Lower leg skin (tissue), 4 donors: ENCODE data around the gene GALNT7. TPM values are rescaled to one million over a fixed set of nuclear protein-coding genes. Genes with fewer than 3 reads are reported as not detected.

ENCODE experiments used
- DNase-seq, 2 donors: peaks; one replicate each; pipeline ENCODE4 v3.0.0-alpha.2; 2019; ENCODE audit warnings: low spot score in 2 of 2
- H3K4me3 ChIP-seq: fragments of 200-600 bp; sonication (generic); 2 replicates; pipeline ENCODE4 v1.5.1; 2017; ENCODE audit warnings: mild to moderate bottlenecking, low read depth; ENCODE audit not compliant: poor library complexity, severe bottlenecking
- CTCF ChIP-seq, 3 donors: fragments of 450-650 bp; IDR thresholded peaks; one replicate each; pipeline ENCODE4 v1.5.1; 2016; ENCODE audit warnings: antibody characterized with exemption in 3 of 3, mild to moderate bottlenecking in 3 of 3, moderate library complexity in 2 of 3
- POLR2A ChIP-seq, 2 donors: fragments of 450-650 bp; IDR thresholded peaks; one replicate each; pipeline ENCODE4 v1.6.1; 2016 to 2017; ENCODE audit warnings: antibody characterized with exemption in 2 of 2, mild to moderate bottlenecking in 1 of 2, moderate library complexity in 1 of 2
- WGBS, 2 donors: methylation state at CpG; one replicate each; pipeline ENCODE4 v1.1.5; 2018; 5-methylcytosine and 5-hydroxymethylcytosine counted together
- intact Hi-C: fragments of 100-400 bp; cut with DNase I; formaldehyde crosslinking; loops from one replicate; pipeline ENCODE4 v1.15.0; 2023; ENCODE audit warnings: low total_unique reads
- total RNA-seq, 4 donors: library from RNA; depleted of rRNA; stranded (reverse); fragments of >200 nt; gene quantifications; one replicate each; pipeline ENCODE4 v1.1.0, GENCODE V29; 2016

GALNT7 gene
- total RNA-seq, 4 donors from 2014 or later: 2.3 to 14.0 (median 12.5) TPM

- H3K4me3 ChIP-seq: no peak overlapping the region
- TF ChIP-seq CTCF (IDR thresholded peaks at IDR 0.05) (no peak), POLR2A (IDR thresholded peaks at IDR 0.05) (no peak)
- WGBS, 2 donors: 58 to 69% methylated on average over 1 of the region's 1 CpG
- intact Hi-C loops: no loop called here
- no peak for DNase-seq
Measured at GRCh38 chr4:173272996-173273395, 104.4 kb downstream of the GALNT7 start.

DNA sequence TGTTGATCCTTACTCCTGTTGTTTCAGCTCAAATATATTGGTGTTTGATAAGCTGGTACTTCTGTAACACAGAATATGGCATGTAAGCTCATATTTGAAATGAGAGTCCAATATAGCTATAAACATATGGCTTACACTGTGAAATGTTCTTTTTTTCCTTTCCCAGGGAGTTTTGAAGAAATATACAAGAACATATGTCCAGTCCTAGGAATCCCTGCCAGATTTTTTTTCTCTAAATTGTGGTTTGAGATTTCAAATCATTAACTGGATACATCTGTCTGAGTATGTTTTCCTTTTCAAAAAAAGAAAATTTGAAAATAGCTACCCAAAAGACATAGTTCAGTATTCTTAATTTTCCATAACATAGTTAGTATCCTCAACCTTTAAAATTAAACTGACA is 105.3 kb downstream of the GALNT7 start:
- no peak for DNase-seq
- TF ChIP-seq CTCF (IDR thresholded peaks at IDR 0.05): no peak
- TF ChIP-seq POLR2A (IDR thresholded peaks at IDR 0.05): no peak
- intact Hi-C loops: no loop called here
- no peak overlapping the region for H3K4me3 ChIP-seq

- TF ChIP-seq CTCF (IDR thresholded peaks at IDR 0.05) (no peak), POLR2A (IDR thresholded peaks at IDR 0.05) (no peak)
- no peak overlapping the region for H3K4me3 ChIP-seq
- intact Hi-C loops: no loop called here
- no peak for DNase-seq
- WGBS, 2 donors: 92 to 97% methylated on average over 4 of the region's 4 CpGs
Measured at GRCh38 chr4:173274744-173275143, 106.1 kb downstream of the GALNT7 start.

- TF ChIP-seq CTCF (IDR thresholded peaks at IDR 0.05): no peak
- TF ChIP-seq POLR2A (IDR thresholded peaks at IDR 0.05): no peak
- no peak for DNase-seq
- WGBS, 2 donors: 97 to 98% methylated on average over 7 of the region's 7 CpGs
- no peak overlapping the region for H3K4me3 ChIP-seq
- intact Hi-C loops: no loop called here
Measured at GRCh38 chr4:173275150-173275549, 106.5 kb downstream of the GALNT7 start.

- TF ChIP-seq POLR2A (IDR thresholded peaks at IDR 0.05) (no peak), CTCF (IDR thresholded peaks at IDR 0.05) (no peak)
Measured at GRCh38 chr4:173277340-173277739, 108.7 kb downstream of the GALNT7 start.

DNA sequence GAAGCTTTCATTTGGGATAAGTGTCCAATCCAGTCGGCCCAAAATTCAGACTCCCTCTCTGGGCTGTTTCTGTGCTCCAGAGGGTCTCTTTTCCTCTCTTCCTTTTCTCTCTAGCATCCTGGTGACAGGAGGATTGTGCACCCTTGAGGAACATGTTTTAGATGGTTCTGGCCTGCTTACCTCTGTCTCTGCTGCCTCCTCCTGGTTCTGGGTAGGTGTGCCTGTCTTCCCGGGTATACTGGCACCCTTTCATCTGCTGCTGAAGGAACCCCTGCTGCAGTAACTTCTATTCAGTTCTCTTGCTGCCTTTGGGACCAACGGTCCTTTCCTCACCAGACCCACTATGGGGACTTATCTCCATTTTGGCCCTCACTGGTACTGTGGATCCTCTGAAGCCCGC is 112.4 kb downstream of the GALNT7 start:
- intact Hi-C loops: no loop called here
- TF ChIP-seq POLR2A (IDR thresholded peaks at IDR 0.05) (no peak), CTCF (IDR thresholded peaks at IDR 0.05) (no peak)
- 84 to 88% methylated on average over 4 of the region's 4 CpGs for WGBS, 2 donors
- DNase-seq: no peak
- no peak overlapping the region for H3K4me3 ChIP-seq

More at GRCh38 chr4:173277340-173277739, 108.7 kb downstream of the GALNT7 start:
- intact Hi-C loops: no loop called here
- DNase-seq: no peak
- no peak overlapping the region for H3K4me3 ChIP-seq
- WGBS, 2 donors: 80 to 86% methylated on average over 2 of the region's 2 CpGs
